Measurements from ENCODE around the gene PHYH.
"Not testable (repeated sequence)": the region's sequence is repeated elsewhere in the genome, so short reads cannot be mapped to it uniquely, and the experiment has no call there.

DNA sequence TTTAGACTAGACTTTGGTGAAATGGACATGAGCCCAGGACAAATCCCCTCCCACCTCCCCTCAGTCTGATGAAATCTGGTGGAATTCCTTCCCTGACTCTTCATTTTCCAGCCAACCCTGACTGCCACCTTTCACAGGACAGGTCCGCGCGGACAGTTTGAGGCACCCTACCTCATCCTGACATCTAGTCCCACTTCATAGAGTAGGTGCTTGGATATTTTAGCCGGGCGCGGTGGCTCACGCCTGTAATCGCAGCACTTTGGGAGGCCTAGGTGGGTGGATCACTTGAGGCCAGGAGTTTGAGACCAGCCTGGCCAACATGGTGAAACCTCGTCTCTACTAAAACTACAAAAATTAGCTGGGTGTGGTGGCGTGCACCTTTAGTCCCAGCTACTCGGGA, 23.7 kb downstream of the PHYH start:
- TF ChIP-seq, protein P1, sequence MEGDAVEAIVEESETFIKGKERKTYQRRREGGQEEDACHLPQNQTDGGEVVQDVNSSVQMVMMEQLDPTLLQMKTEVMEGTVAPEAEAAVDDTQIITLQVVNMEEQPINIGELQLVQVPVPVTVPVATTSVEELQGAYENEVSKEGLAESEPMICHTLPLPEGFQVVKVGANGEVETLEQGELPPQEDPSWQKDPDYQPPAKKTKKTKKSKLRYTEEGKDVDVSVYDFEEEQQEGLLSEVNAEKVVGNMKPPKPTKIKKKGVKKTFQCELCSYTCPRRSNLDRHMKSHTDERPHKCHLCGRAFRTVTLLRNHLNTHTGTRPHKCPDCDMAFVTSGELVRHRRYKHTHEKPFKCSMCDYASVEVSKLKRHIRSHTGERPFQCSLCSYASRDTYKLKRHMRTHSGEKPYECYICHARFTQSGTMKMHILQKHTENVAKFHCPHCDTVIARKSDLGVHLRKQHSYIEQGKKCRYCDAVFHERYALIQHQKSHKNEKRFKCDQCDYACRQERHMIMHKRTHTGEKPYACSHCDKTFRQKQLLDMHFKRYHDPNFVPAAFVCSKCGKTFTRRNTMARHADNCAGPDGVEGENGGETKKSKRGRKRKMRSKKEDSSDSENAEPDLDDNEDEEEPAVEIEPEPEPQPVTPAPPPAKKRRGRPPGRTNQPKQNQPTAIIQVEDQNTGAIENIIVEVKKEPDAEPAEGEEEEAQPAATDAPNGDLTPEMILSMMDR (conservative IDR thresholded peaks at IDR 0.05; ENCODE audit: low read depth, low read length): not testable (repeated sequence)
- not testable (repeated sequence) for TF ChIP-seq EZH2phosphoT487 (IDR thresholded peaks at IDR 0.05; ENCODE audit: borderline replicate concordance, low read length)
